Uterus (tissue), 4 donors: Measurements from ENCODE around the gene WNT7A. TPM values are rescaled to one million over a fixed set of nuclear protein-coding genes. Genes with fewer than 3 reads are reported as not detected.
"Not testable (repeated sequence)": the region's sequence is repeated elsewhere in the genome, so short reads cannot be mapped to it uniquely, and the experiment has no call there.

Source experiments
- DNase-seq, 2 donors: peaks; one replicate each; pipeline ENCODE4 v3.0.0-alpha.2; 2019 to 2020
- H3K27ac ChIP-seq, 2 donors: fragments of 200-600 bp; sonication (generic); 1 replicate in 1 of 2; 2 replicates in 1 of 2; pipeline ENCODE4 v1.5.1; 2016 to 2018
- H3K27me3 ChIP-seq, 2 donors: fragments of 200-600 bp; sonication (generic); one replicate each; pipeline ENCODE4 v1.5.1; 2018 to 2019; ENCODE audit warnings: control low read depth in 1 of 2
- H3K36me3 ChIP-seq, 2 donors: fragments of 200-600 bp; sonication (generic); one replicate each; pipeline ENCODE4 v1.5.1; 2019; ENCODE audit warnings: control low read depth in 1 of 2
- H3K4me1 ChIP-seq, 2 donors: fragments of 200-600 bp; sonication (generic); one replicate each; pipeline ENCODE4 v1.5.1; 2018 to 2019; ENCODE audit warnings: control low read depth in 1 of 2
- H3K4me3 ChIP-seq, 2 donors: fragments of 200-600 bp; sonication (generic); 1 replicate in 1 of 2; 2 replicates in 1 of 2; pipeline ENCODE4 v1.5.1; 2018 to 2019; ENCODE audit warnings: mild to moderate bottlenecking in 1 of 2
- H3K9me3 ChIP-seq, 2 donors: fragments of 200-600 bp; sonication (generic); one replicate each; pipeline ENCODE4 v1.5.1; 2019; ENCODE audit warnings: control low read depth in 1 of 2
- POLR2A ChIP-seq, 2 donors: fragments of 450-650 bp; IDR thresholded peaks; one replicate each; pipeline ENCODE4 v1.6.1; 2016; ENCODE audit warnings: antibody characterized with exemption in 2 of 2, mild to moderate bottlenecking in 1 of 2, moderate library complexity in 1 of 2
- intact Hi-C: fragments of 100-400 bp; cut with DNase I; formaldehyde crosslinking; loops from one replicate; pipeline ENCODE4 v1.15.1; 2023; ENCODE audit warnings: low total_unique reads
- total RNA-seq, 4 donors: library from RNA; depleted of rRNA in 3 of 4; stranded (reverse); fragments of >200 nt in 3 of 4; gene quantifications; one replicate each; pipeline versions ENCODE4 v1.1.0 to v1.2.4, GENCODE V29; 2014 to 2023
- TF ChIP-seq, protein P1 (sequence below), 4 experiments: fragments of 200-600 bp in 2 of 4; fragments of 450-650 bp in 2 of 4; sonication (generic) in 2 of 4; IDR thresholded peaks; one replicate each; pipeline ENCODE4 v1.5.1; 2016 to 2019; ENCODE audit warnings: antibody characterized with exemption in 4 of 4, mild to moderate bottlenecking in 2 of 4, moderate library complexity in 1 of 4
- donor health status: DM: yes; HTN: yes; CAD: no.

WNT7A gene
- total RNA-seq, 4 donors from 2014 or later: 0.21 to 19.8 (median 0.26) TPM; not detected in 1

DNA sequence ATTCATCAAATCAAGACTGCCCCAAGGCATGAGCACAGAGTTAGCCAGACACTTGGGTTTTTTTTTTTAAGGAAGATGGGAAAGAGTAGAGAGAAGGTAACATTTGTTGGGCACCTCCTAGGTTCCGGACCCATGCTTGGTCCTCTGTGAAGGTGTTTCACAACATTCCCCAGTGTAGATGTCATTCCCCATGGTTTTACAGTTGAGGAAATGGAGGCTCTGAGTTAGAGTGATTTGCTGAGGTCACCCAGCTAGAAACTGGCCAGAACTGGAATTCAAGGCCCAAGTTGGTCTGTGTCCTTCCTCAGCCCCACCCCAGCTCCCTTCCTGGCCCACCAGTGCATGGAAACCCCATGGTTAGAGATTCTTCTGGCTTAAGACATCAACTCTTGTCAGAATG, 19.9 kb downstream of the WNT7A start:
- intact Hi-C loops: no loop called here
- H3K9me3 ChIP-seq: no peaks in the 10 kb centered on the region
- no peak overlapping the region for H3K4me3 ChIP-seq
- H3K4me1 ChIP-seq: no peaks in the 10 kb centered on the region
- H3K36me3 ChIP-seq: no peaks in the 10 kb centered on the region
- H3K27me3 ChIP-seq: no peaks in the 10 kb centered on the region
- TF ChIP-seq, protein P1, sequence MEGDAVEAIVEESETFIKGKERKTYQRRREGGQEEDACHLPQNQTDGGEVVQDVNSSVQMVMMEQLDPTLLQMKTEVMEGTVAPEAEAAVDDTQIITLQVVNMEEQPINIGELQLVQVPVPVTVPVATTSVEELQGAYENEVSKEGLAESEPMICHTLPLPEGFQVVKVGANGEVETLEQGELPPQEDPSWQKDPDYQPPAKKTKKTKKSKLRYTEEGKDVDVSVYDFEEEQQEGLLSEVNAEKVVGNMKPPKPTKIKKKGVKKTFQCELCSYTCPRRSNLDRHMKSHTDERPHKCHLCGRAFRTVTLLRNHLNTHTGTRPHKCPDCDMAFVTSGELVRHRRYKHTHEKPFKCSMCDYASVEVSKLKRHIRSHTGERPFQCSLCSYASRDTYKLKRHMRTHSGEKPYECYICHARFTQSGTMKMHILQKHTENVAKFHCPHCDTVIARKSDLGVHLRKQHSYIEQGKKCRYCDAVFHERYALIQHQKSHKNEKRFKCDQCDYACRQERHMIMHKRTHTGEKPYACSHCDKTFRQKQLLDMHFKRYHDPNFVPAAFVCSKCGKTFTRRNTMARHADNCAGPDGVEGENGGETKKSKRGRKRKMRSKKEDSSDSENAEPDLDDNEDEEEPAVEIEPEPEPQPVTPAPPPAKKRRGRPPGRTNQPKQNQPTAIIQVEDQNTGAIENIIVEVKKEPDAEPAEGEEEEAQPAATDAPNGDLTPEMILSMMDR (IDR thresholded peaks at IDR 0.05): no peak
- TF ChIP-seq POLR2A (IDR thresholded peaks at IDR 0.05): no peak
- DNase-seq: no peak
- no peak overlapping the region for H3K27ac ChIP-seq

DNA sequence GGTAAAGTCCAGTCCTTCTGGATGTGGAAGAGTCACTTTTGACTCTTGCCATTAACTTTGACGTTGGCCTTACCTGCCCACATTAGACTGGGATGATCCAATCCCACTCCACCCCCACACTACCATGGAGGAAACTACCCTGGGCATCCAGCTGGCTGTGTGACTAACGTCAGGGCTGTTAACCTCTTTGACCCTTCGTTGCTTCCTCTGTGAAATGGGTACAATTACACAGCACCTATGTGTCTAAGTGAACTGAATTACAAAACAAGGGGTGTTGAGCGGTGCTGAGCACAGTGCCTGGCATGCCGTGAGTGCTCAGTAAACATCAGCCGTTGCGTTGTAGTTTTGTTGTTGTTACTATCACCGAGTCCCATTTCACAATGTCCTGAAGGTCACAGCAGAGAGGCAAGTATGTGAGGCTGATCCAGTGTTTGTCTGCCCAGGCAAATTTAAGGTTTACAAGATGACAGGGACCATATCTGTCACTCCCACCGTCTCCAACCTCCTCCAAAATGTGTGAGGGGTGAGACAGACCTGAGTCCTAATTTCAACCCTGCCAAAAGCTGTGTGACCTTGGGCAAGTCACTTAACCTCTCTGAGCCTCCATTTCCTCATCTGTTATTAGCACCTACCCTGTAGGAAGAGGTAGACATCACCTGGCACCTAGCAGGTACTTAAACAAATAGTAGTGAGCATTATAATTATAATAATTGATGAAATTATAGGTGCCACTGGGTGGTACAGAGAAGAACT, 20.9 kb downstream of the WNT7A start:
- H3K4me1 ChIP-seq: no peaks in the 10 kb centered on the region
- H3K9me3 ChIP-seq: no peaks in the 10 kb centered on the region
- H3K27ac ChIP-seq: no peak overlapping the region
- no peak overlapping the region for H3K4me3 ChIP-seq
- DNase-seq: no peak
- intact Hi-C loops: no loop called here
- TF ChIP-seq, protein P1 (IDR thresholded peaks at IDR 0.05): no peak
- TF ChIP-seq POLR2A (IDR thresholded peaks at IDR 0.05): no peak
- H3K27me3 ChIP-seq: no peaks in the 10 kb centered on the region
- no peaks in the 10 kb centered on the region for H3K36me3 ChIP-seq

DNA sequence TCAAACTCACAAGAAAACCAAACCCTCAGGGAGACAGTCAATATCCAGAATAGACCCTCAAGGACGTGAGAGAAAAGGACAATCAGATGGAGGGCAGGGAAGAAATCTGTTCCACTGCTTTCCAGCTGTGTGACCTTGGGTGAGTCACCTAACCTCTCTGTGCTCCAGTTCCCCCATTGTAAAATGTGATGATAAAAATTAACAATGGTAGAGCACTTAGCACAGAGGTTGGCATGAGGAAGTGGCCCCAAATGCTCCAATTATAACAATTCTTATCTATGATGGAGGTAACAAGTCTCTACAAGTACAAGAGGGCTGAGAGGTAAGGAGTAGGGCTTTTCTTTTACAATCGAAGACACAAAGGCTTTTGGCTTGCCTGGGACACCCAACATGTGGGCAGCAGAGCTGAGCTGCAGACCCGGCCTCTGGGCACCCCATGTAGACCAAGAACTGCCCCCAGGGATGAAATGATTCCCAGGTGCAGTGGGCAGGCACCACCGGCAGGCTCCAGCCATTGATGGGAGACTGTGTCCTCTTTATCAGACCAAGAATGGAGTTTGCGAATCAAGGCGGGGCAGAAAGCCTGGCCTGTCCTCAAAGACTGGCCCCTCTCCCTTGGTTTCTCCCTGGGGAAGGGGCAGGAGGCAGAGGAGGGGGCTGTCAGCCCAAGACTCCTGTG, 22.0 kb downstream of the WNT7A start:
- no peaks in the 10 kb centered on the region for H3K36me3 ChIP-seq
- no peaks in the 10 kb centered on the region for H3K9me3 ChIP-seq
- no peak overlapping the region for H3K4me3 ChIP-seq
- intact Hi-C loops: no loop called here
- no peak overlapping the region for H3K27ac ChIP-seq
- DNase-seq: no peak
- no peaks in the 10 kb centered on the region for H3K27me3 ChIP-seq
- TF ChIP-seq POLR2A (IDR thresholded peaks at IDR 0.05): no peak
- TF ChIP-seq, protein P1 (IDR thresholded peaks at IDR 0.05): no peak
- H3K4me1 ChIP-seq: no peaks in the 10 kb centered on the region

DNA sequence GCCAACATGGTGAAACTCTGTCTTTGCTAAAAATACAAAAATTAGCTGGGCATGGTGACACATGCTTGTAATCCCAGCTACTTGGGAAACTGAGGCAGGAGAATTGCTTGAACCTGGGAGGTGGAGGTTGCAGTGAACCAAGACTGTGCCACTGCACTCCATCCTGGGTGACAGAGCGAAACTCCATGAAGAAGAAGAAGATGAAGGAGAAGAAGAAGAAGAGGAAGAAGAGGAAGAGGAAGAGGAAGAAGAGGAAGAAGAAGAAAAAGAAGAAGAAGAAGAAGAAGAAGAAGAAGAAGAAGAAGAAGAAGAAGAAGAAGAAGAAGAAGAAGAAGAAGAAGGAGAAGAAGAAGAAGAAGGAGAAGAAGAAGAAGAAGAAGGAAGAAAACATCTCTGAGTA, 23.2 kb downstream of the WNT7A start:
- H3K27ac ChIP-seq, intact Hi-C loops, H3K27me3 ChIP-seq, DNase-seq, H3K4me1 ChIP-seq, H3K36me3 ChIP-seq, H3K9me3 ChIP-seq, H3K4me3 ChIP-seq: not testable (repeated sequence)

DNA sequence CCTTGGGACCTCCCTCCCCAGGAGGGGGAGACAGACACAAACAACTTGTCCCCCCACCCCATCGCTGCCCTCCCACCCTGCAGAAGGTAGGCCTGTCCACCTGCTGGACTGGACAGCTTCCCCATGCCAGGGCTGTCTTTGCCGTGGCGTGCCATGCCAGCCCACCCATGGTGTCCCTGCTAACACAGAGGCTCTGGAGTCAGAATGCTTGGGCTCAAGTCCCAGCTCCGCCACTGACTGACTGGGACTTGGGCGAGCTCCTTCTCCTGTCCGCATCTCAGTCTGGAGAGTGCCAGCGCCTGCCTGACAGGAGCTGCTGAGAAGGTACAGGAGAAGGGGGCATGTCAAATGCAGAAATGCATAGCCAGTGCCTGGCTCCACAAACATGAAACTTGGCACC, 23.9 kb downstream of the WNT7A start:
- TF ChIP-seq, protein P1 (IDR thresholded peaks at IDR 0.05): no peak
- TF ChIP-seq POLR2A (IDR thresholded peaks at IDR 0.05): no peak
- Histone ChIP-seq H3K27me3 (no peaks in the 10 kb centered on the region), H3K36me3 (no peaks in the 10 kb centered on the region), H3K27ac (no peak overlapping the region), H3K9me3 (no peaks in the 10 kb centered on the region), H3K4me3 (no peak overlapping the region), H3K4me1 (no peaks in the 10 kb centered on the region)
- DNase-seq: no peak
- intact Hi-C loops: no loop called here
